ENCODE results near the gene FAP. TPM values are rescaled to one million over a fixed set of nuclear protein-coding genes. Genes with fewer than 3 reads are reported as not detected.

The FAP gene
- total RNA-seq, 1 experiment from 2014 or later, result not detected

GRCh38 chr2:162230761-162231160 is 12.5 kb downstream of the FAP start:
- no TSS peak for BruUV-seq (replicated peaks)
- Histone ChIP-seq H3K9me3 (ENCODE audit: insufficient read depth, low read depth) (no peaks in the 10 kb centered on the region), H3K79me2 (ENCODE audit: low read depth) (no peaks in the 10 kb centered on the region), H4K20me1 (ENCODE audit: insufficient read depth) (no peaks in the 10 kb centered on the region), H3K4me3 (no peak overlapping the region), H3K4me2 (no peak overlapping the region), H2AFZ (no peak overlapping the region), H3F3A (ENCODE audit: insufficient read depth, low read depth) (no peaks in the 10 kb centered on the region), H3K9me2 (ENCODE audit: insufficient read depth) (no peaks in the 10 kb centered on the region), H3K27ac (no peak overlapping the region), H3K4me1 (replicated peaks; ENCODE audit: insufficient read depth) (no peaks in the 10 kb centered on the region), H3K36me3 (ENCODE audit: low read depth) (no peaks in the 10 kb centered on the region), H3K27me3 (ENCODE audit: insufficient read depth, low read depth) (no peaks in the 10 kb centered on the region)
- DNase-seq, result no peak
- TF ChIP-seq EZH2 (IDR thresholded peaks at IDR 0.05; ENCODE audit: low read depth) (no peak), CTCF (conservative IDR thresholded peaks at IDR 0.05) (no peak)
- intact Hi-C loops (cut with micrococcal nuclease; ENCODE audit: unreplicated experiment), result no loop called here
- ChIA-PET CTCF (no interaction called here), POLR2A (ENCODE audit: unreplicated experiment) (no interaction called here)

- no peak overlapping the region for H2AFZ ChIP-seq
- no peaks in the 10 kb centered on the region for H3K36me3 ChIP-seq (ENCODE audit: low read depth)
- no peaks in the 10 kb centered on the region for H4K20me1 ChIP-seq (ENCODE audit: insufficient read depth)
- no peaks in the 10 kb centered on the region for H3F3A ChIP-seq (ENCODE audit: insufficient read depth, low read depth)
- H3K27ac ChIP-seq, result no peak overlapping the region
- H3K79me2 ChIP-seq (ENCODE audit: low read depth), result no peaks in the 10 kb centered on the region
- H3K9me3 ChIP-seq (ENCODE audit: insufficient read depth, low read depth), result no peaks in the 10 kb centered on the region
- H3K4me2 ChIP-seq, result no peak overlapping the region
- POLR2A ChIA-PET (ENCODE audit: unreplicated experiment), result no interaction called here
- H3K9me2 ChIP-seq (ENCODE audit: insufficient read depth), result no peaks in the 10 kb centered on the region
- no peaks in the 10 kb centered on the region for H3K4me1 ChIP-seq (replicated peaks; ENCODE audit: insufficient read depth)
- TF ChIP-seq EZH2 (IDR thresholded peaks at IDR 0.05; ENCODE audit: low read depth) (no peak), CTCF (conservative IDR thresholded peaks at IDR 0.05) (no peak)
- H3K4me3 ChIP-seq, result no peak overlapping the region
- intact Hi-C loops (cut with micrococcal nuclease; ENCODE audit: unreplicated experiment), result no loop called here
- BruUV-seq (replicated peaks), result no TSS peak
- DNase-seq, result no peak
- CTCF ChIA-PET, result no interaction called here
- no peaks in the 10 kb centered on the region for H3K27me3 ChIP-seq (ENCODE audit: insufficient read depth, low read depth)
Measured at GRCh38 chr2:162226836-162227235, 16.4 kb downstream of the FAP start.

- H3K4me2 ChIP-seq, result no peak overlapping the region
- intact Hi-C loops (cut with micrococcal nuclease; ENCODE audit: unreplicated experiment), result loop anchor here (1.0 to 5.0 kb wide), 3 partner anchors 23 to 77 kb away; partner anchors contain the start of gene GCG
Measured at GRCh38 chr2:162221064-162221463, 22.2 kb downstream of the FAP start.

More at GRCh38 chr2:162221064-162221463, 22.2 kb downstream of the FAP start:
- no peak overlapping the region for H2AFZ ChIP-seq
- H3K36me3 ChIP-seq (ENCODE audit: low read depth), result no peaks in the 10 kb centered on the region
- DNase-seq, result peak in 1 of 2 experiments; percentile 41
- ChIA-PET CTCF (interaction anchor here (2.5 kb wide), 1 partner anchor 77 kb away, joined by 26 read pairs; no protein-coding TSS in a partner anchor), POLR2A (ENCODE audit: unreplicated experiment) (no interaction called here)
- no TSS peak for BruUV-seq (replicated peaks)
- H3K27ac ChIP-seq, result no peak overlapping the region
- H4K20me1 ChIP-seq (ENCODE audit: insufficient read depth), result no peaks in the 10 kb centered on the region
- no peaks in the 10 kb centered on the region for H3K27me3 ChIP-seq (ENCODE audit: insufficient read depth, low read depth)
- H3K79me2 ChIP-seq (ENCODE audit: low read depth), result no peaks in the 10 kb centered on the region
- TF ChIP-seq EZH2 (IDR thresholded peaks at IDR 0.05; ENCODE audit: low read depth) (no peak), CTCF (conservative IDR thresholded peaks at IDR 0.05) (peak; percentile 66)
- no peaks in the 10 kb centered on the region for H3K9me3 ChIP-seq (ENCODE audit: insufficient read depth, low read depth)
- H3K9me2 ChIP-seq (ENCODE audit: insufficient read depth), result no peaks in the 10 kb centered on the region
- no peak overlapping the region for H3K4me3 ChIP-seq
- no peaks in the 10 kb centered on the region for H3K4me1 ChIP-seq (replicated peaks; ENCODE audit: insufficient read depth)
- H3F3A ChIP-seq (ENCODE audit: insufficient read depth, low read depth), result no peaks in the 10 kb centered on the region

Data from PC-9 (cell line).